Measurements from ENCODE around the gene SNORC.

The SNORC gene

DNA sequence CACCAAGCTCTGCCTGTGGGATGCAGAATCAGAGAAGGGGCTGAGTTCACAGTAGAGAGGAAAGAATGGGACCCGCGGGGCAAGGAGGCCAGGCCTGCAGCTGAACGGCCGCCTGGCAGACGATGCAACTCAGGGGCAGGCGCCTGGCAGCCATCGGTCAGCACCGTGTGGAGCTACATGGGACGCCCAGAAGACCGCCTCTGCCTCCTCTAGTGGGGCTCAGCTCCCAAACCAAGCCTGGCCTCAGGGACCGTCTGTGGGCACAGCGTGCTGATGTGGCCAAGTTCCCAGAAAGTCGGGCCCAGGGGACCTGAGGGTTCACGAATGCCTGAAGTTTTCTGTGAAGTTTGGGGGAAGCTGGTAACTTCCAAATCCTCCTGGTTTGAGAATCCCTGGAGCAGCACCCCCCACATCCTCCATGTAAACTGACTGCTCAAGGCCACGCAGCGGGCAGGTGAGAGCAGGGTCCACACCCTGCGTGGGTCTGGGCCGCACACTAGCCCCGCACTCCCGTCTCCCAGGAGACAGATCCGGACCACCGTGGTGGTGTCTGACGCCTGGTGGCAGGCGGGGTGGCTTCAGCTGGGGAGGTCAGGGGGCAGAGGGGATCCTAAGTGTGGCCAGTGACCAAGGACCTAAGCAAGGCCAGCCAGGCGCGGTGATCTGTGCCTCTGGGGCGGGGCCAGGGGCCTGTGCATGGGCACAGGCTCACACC lies 14.6 kb downstream of the SNORC start:
- DNase-seq: no peak

DNA sequence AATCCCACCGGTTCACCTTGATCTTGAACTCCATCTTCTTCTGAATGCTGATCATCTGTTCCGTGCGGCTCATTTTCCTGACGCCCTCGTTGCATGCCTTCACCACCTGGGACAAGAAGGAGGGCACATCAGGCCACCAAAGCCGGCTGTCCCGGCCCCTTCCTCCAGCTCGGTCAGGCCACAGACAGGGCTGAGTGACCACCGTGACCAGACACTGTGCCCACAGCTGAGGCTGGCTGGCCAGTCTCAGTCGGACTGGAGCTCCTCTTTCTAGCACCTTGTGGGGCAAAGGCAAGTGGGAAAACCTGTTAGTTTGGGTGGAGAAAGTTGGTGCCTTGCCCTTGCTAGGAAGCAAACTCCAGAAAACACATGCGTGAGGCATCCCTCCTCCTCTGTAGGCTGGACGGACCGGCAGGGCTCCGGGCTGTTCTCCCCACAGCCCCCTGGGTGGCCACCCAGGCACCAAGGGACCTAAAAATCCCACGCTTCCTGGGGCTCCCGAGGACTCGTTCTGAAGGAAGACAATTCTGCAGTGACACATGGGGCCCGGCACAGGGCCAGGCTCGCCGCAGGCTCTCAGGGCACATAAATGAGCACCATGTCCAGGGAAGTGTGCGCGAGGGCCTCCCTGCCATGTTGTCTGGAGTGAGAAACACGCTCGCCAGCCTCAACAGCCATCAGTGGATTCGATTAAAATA lies 15.3 kb downstream of the SNORC start:
- no peak for DNase-seq

DNA sequence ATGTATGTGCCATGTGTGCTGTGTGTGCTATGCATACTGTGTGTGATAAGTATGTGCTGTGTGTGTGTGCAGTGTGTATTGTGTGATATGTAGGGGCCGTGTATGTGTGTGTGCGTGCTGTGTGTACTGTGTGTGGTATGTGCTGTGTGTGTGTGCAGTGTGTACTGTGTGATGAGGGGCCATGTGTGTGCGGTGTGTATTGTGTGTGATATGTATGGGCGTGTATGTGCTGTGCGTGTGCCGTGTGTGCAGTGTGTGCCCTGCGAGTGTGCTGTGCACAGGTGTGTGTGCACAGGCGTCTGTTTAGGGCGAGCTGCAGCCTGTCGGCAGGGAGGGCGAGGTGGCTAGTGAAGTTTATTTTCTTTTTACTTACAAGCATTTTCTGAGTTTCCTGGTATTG lies 16.1 kb downstream of the SNORC start:
- no peak for DNase-seq

DNA sequence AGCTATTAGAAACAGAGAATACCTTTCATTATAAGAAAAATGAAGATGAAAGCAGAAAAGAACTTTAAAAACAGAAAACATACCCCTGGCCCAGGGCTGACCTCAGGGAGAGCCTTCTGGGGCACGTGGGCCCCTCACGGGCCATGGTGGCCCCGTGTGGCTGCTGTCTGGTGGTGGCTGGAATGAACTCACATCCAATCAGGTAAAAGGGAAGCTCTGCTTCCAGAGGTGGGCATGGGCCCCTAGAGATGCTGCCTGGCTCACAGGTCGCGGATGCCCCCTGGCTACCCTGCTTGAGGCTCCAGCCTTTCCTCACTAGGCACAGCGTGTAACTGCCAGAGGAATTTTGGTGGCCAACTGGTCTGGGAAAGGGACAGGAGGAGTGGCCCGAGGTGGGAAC lies 16.6 kb downstream of the SNORC start:
- DNase-seq: no peak

DNA sequence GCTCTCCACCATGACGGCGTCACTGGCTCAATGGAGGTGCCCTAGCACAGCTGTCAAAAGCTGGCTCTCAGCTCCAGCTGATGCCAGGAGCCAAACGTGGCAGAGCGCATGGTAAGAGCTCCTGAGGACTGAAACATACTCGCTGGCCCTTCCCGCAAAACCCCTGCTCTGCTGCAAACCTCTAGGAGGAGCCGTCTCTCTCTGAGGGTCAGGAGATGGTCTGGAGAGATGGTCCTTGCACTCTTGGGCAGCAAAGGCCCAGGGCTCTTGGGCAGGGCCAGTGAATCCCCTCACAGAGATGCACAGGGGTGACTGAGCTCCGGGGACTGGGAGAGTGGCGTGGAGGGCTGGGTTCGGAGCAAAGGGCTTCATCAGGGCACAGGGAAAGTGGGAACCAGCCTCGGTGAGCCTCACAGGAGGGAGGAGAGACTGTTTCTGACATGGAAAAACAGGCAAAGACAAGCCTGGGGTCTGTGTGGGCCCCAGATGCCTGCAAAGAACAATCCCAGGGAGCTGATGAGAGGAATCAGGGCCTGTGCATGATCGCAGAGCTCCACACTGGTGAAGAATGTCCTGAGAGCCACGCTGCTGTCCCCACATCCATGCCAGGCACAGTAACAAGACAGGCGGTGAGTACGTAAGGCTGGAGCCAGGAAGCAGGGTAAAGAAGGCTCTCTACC lies 17.2 kb downstream of the SNORC start:
- no peak for DNase-seq

DNA sequence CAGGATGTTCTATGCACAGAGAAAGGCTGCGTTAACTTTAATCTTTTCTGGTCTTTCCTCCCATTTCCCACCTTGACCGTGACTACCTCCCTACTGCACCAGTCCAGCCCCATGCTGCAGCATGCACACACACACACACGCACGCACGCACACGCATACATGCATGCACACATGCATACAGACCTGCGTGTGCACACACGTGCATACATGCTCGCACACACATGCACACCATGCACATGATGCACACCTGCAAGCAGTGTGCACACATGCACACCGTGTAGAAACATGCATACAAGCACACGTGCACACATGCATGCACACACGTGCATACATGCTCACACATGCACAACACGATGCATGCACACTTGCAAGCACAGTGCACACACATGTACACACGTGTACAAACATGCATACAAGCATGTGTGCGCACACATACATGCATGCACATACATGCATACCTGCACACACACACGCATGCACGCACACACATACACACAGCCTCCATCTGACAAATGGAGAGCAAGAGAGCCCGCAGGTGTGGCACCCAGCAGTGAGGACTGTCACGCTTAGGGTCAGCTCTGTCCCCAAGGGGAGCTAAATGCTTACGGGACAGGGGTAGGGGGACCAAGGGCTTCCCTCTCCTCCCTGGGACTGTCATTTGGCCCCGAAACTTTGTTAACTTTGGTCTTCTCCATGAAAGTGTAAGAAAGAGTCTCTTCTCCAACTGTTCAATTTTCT lies 18.2 kb downstream of the SNORC start:
- DNase-seq: no peak

DNA sequence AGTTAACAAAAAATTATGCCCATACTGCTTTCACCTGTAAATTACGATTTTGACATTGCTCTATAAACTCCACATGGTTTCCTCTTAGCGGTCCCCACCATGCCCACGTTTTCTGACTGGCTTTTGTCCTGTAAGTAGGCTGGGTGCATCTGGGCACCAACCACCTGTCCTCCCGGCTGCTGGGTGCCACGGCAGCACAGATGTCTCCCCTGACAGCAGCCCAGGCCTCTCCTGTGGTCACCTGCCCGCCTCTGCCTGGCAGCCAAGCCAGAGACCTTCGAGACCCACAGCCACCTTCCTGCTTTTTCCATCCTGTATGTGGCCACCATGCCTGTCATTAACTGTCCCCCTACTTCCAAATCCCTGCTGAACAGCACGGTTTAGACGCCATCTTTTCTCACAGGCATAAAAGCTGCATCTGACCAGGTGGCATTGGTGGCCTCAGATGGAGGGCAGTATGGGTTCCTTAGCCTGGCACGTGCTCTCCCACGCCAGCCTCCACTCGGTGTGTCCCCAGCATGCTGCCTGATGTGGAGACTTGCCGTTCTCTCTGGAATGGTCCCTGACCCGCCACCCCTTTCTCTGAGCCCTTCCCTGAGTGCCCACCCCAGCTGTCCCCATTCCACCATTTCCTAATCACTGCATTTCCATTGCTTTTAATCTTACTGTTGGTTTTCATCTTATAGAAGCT lies 18.9 kb downstream of the SNORC start:
- DNase-seq: no peak

DNA sequence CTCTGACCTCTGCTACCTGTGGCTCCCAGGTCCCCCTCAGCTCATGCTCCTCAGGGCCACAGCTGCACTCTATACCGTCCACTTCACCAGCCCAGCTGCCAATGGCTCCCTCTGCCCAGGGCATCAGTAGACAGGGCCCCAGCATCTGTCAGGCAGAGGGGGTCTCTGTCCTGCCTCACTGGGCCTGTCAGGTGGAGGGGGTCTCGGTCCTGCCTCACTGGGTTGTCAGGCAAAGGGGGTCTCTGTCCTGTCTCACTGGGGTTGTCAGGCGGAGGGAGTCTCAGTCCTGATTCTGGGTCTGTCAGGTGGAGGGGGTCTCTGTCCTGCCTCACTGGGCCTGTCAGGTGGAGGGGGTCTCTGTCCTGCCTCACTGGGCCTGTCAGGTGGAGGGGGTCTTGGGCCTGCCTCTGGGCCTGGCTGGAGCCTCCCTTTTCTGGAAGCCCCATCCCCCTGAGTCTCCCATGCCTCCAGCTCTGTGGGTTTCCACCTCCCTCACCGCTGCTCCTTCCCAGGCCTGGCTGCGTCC lies 19.9 kb downstream of the SNORC start:
- DNase-seq: no peak

DNA sequence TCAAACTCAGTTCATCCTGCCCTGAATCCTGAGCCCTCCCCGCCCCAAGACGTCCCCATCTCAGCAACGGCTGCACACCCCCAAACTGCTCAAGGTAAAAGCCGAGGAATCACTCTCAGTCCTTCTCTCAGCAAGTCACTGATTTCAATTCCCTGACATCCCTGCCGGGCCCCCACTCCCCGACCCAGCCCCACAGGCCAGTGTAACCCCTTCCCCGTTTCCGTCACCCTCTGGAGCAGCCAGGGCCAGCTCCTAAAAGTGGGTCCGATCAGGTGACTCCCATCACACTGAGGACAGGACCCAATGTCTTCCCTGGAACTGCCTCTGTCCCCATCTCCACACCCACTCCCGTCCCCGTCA lies 20.5 kb downstream of the SNORC start:
- no peak for DNase-seq

DNA sequence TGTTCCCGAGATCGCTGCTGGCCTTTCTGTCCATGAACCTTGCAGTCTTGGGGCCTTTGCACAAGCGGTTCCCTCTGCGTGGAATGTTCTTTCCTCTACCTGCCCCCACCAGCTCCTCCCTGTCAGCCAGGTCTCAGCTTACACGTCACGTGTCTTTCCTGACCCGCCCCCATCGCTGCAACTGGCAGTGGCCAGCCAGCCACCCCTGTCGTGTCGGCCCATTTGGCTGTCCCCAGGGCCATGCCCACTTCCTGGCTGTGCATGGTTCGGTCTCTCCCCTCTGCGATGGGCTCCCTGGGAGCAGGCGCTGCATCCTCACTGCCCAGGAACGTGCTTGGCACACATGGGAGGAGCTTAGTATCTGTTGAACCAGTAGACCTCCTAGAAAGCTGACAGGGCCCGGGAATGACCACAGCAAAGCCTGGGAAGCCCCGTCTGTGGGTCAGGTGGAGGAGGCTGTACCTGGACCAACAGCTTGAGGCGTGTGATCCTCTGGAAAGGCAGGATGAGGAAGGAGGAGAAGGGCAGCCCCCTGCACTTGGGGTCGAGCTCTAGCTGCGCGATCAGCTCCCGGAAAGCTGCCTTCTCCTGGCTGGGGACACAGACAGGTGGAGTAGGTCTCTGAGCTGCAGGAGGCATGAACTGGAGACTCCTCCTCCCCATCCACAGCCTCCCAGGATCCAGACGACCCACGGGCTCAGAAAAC lies 21.0 kb downstream of the SNORC start:
- DNase-seq: no peak

DNA sequence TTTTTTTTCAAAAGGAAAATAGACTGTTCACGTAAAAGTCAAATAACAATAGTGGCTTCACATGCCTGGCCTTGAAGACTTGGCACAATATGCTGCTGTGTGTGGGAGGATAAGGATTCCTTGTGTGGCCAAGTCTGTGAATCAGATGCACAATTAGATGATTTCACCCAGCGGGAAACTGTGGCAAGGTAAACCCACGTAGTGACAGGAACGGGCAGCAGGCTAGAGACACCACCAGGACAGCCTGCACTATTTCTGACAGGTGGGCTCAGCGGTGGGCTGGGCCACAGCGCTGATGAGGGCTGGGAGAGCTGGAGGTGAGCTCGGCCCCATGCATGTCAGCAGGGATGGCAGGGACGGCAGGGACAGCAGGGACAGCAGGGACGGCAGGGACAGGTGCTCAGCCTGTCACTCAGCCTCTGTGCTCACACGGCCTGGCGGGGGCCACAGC lies 21.6 kb downstream of the SNORC start:
- DNase-seq: no peak

DNA sequence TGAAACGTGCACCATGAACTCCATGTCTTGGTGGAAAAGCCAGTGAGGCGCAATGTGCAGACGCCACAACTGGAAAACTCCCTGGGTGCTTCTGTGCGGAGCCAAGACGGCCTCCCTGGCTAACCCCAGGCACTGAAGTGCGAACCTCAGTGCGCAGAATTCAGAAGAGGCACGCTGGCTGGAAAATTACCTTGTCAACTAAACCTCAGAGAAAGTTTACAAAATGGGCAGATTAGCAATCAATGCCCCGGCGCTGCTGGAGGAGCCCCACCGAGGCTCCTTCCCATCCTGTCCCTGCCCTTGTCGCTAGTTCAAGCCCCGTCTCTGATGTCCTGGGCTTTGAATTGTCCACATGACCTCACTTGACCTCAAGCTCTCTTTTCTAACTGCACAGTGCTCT lies 22.2 kb downstream of the SNORC start:
- no peak for DNase-seq

DNA sequence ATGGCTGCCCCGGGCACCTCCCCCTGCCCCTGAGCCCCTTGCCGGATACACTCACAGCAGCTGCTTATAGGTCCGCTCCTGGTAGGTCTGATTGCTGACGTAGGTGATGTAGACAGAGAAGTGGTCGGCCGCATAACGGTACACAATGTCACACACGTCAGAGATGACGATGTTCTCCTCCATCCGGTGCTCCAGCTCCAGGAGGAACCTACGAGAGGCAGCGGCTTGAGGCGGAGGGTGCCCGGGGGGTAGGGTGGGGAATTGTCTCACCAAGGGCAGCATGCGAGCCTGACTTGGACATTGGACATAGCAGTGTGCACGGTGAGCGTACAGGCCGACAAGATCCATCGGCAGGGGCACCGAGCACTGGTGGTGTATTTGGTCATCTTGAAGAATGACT lies 22.8 kb downstream of the SNORC start:
- DNase-seq: no peak

DNA sequence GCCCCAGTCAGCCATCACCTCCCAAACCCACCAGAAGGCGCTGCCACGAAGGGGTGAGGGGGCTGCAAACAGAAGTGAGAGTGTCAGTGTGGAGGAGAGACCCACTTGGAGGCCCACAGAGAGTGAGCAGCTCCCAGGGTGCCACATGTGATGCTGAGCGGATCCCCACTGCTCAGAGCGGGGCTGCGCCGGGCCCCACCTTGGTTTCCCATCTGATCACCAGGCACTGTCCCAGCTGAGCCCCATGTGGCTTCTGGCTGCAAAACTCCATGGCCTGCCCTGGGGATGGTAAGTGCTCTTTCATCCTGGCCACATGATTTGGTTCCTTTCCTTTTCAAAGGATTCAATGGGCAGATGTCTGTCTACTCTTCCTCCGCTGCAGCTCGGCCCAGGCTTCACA lies 23.8 kb downstream of the SNORC start:
- no peak for DNase-seq

DNA sequence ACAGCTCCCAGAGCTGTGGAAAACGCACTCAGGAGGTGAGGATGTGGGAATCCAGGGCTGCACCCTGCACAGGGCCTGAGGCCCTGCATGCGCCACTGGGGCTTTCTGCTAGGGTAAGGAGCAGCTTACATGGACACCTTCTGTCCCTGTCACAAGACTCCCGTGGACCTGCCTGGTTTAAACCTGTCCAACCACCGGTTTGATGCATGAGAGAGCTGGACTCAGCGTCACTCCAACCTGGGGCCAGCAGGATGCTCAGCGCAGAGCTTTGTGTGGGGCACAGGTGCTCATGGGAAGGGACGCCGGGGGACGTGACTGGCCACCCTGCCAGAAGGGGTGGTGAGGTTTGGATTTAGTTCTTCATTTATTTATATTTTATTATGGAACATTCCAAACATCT lies 24.2 kb downstream of the SNORC start:
- no peak for DNase-seq

DNA sequence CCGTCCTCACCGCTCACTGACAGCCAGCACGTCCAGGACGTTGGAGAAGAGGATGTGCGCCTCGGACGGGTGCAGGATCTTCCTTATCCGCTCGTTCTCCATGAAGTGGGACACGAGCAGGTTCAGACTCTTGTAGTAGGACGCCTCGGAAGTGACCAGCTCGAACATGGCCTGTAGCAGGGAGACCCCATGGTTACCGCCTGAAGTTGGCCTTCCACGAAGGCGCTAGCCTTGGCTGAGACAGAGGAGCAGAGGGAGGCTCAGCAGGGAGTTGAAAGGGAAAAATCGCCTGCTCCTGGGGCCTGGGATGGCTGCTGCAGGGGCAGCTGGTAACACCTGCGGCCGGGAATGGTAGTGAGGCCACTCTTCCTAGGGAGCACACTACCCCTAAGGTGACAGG lies 24.7 kb downstream of the SNORC start:
- DNase-seq: no peak

DNA sequence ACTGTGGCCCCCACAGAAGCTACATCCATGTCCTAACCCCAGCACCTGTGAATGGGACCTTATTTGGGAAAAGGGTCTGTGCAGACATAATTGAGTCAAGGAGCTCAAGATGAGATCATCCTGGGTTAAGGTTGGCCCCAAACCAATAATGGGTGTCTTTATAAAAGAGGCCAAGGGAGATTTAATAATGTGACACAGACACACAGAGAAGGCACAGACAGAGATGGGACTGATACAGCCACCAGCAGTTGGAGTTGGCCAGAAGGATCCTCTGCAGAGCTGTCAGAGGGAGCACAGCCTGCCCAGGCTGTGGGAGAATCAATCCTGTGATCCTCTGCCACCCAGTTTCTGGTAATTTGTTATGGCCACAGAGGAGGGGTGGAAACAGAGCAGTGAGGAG lies 26.0 kb downstream of the SNORC start:
- no peak for DNase-seq

DNA sequence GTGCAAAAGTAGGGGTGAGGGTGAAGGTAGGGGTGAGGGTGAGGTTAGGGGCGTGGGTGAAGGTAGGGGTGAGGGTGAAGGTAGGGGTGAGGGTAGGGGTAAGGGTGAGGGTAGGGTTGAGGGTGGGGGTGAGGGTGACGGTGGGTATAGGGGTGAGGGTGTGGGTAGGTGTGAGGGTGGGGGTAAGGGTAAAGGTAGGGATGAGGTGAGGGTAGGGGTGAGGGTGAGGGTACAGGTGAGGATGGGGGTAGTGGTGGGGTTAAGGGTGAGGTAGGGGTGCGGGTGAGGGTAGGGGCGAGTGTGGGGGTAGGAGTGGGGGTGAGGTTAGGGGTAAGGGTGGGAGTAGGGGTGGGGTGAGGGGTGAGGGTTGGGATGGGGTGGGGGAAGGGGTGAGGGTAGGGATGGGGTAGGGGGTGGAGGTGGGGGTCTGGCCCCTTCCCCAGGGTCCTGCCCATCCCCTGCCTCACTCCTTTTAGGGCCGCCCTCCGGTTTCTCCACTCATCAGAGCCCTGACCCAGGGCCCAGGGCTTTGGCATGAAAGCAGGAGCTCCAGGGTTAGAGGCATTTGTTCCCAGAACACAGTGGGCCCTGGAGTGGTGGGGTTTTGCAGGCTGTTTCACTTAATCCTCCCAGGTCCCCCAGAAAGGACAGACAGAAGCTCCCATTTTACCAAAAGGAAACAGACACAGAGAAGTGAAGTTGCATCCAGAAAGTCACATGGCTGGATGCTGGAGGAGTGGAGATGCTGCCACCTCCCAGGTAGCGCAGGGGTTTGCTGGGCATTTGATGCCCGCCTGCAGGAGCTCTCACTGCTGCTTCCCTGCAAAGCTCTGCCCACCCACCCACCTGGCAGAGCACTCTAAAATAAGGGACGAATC lies 26.9 kb downstream of the SNORC start:
- DNase-seq: no peak

DNA sequence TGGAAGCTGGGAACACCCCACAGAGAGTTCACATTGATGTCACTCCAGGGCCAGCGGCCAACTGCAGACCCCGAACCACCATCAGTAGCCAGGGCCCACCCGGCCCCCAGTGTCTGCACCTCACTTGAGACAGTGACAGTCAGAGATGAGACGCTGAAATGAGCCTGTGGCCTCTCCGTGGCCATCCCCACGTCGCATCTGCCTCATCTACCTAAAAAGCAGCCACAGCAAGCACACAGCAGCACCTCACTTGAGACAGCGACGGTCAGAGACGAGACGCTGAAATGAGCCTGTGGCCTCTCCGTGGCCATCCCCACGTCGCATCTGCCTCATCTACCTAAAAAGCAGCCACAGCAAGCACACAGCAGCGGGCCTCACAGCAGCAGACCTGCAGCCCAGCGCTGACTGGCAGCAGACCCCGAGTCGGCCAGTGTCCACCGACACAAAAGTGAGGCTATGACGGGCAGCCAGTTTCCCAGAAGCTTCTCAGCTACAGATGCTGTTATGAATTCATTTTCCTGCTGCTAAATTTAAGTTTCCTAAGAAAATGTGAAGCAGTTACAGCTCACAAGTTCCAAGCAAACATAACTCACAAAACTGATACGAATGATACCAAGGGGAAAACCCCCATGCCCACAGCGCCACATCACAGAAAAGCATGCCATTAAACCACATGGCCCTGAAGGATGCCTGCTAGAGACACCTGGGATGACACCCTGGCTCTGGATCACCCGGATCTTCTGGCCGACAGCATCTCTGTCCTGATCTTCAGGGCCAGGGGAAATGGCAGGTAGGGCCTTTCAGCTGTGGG lies 27.7 kb downstream of the SNORC start:
- DNase-seq: no peak

All from NCI-H1436 treated with DMSO at 0.1 percent for 48 hours (cell line).